ENCODE data around the gene NBPF1.
"Not testable (repeated sequence)": the region's sequence is repeated elsewhere in the genome, so short reads cannot be mapped to it uniquely, and the experiment has no call there.

DNA sequence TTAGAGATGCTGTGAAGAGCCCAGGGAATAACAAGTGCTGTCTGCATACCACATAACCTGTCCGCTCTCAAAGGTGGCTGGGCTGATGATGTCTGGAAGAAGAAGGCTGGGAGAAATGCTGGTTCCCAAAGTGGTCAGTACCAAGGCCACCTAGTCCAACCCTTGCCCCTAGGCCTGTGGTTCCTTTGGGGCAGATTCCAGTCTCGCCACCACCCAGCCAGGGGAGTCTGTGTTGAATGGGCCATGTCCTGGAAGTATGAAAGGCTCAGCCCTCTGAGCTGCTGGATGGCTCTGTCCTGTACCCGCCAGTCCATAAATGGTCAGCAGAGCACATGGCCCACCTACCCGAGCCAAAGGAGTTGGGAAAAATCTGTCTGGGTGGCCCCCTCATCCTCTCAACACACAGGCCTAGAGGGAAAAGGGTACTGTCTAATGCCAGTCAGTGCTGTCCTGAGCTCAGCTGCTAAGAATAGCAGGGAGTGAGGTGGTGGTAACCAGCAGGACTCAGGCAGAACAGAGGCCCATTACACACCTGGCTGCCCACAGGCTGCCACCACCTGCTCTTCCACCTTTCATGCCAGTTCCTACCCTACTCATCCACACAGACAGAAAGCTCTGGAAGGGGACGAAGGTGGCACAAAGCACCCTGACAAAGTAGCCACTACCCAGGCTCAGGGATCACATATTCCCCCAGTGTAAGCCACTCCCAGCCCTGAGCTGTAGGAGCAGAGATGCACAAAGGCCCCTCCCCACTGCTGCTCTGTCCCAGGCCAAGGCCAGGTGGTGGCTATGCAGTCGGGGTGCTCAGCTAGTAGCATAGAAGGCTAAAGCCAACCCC lies 24.8 kb upstream of the NBPF1 start:
- TF ChIP-seq, protein P1, sequence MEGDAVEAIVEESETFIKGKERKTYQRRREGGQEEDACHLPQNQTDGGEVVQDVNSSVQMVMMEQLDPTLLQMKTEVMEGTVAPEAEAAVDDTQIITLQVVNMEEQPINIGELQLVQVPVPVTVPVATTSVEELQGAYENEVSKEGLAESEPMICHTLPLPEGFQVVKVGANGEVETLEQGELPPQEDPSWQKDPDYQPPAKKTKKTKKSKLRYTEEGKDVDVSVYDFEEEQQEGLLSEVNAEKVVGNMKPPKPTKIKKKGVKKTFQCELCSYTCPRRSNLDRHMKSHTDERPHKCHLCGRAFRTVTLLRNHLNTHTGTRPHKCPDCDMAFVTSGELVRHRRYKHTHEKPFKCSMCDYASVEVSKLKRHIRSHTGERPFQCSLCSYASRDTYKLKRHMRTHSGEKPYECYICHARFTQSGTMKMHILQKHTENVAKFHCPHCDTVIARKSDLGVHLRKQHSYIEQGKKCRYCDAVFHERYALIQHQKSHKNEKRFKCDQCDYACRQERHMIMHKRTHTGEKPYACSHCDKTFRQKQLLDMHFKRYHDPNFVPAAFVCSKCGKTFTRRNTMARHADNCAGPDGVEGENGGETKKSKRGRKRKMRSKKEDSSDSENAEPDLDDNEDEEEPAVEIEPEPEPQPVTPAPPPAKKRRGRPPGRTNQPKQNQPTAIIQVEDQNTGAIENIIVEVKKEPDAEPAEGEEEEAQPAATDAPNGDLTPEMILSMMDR (IDR thresholded peaks at IDR 0.05; ENCODE audit: low read length), result not testable (repeated sequence)
- TF ChIP-seq EZH2 (IDR thresholded peaks at IDR 0.05; ENCODE audit: borderline replicate concordance, low read length), result not testable (repeated sequence)

All from OCI-LY1 (cell line).